ENCODE results near the gene EGLN3.
A peak's percentile ranks its signal among the peaks of the same experiment; 100 is the strongest.
"Not testable (repeated sequence)": the region's sequence is repeated elsewhere in the genome, so short reads cannot be mapped to it uniquely, and the experiment has no call there.

The EGLN3 gene

GRCh38 chr14:33950320-33951182 is at the start of gene EGLN3:
Gene EGLN3, minus strand, starts transcription at chr14:33951074. Its CDS starts 322 bp downstream, at chr14:33950752.
- peak; percentile 96 for DNase-seq

DNA sequence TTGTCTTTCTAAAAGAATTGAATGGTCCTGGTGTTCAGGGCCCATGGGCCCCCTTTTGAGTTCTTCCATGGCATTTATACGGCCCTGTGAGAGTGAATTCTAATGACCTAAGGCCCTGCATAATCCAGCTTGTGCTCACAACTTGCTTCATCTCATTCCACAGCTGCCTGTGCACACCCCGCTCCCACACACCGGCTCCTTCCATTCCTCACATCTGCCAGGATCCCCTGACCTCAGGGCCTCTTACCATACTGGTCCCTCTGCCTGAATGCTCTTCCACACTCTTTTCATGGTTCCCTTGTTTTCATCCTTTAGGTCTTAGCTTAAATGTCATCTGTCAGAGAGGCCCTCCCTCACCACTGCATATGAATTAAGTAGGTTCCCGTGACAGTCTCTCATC is 49.5 kb upstream of the EGLN3 start:
- DNase-seq, result no peak

GRCh38 chr14:33999771-34000291 is 49.0 kb upstream of the EGLN3 start:
- DNase-seq, result no peak

DNA sequence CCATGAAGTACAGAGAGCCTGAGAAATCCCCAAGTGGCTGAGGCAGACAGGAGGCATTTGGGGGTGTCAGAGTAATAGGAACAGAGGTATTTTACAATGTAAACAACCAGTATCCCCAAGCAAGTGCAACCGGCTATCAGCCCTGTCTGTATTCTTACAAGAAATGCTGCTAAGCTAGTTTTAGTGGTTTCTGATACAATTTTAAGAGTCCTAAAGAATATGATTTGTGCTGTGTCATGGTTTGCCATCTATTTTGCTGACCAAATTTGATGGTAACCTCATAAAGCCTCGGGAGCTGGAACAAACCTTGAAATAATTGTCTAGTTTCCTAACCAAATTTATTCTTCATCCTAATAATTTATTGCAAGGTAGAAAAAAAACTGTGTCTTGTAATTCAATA is 46.7 kb upstream of the EGLN3 start:
- DNase-seq, result no peak

DNA sequence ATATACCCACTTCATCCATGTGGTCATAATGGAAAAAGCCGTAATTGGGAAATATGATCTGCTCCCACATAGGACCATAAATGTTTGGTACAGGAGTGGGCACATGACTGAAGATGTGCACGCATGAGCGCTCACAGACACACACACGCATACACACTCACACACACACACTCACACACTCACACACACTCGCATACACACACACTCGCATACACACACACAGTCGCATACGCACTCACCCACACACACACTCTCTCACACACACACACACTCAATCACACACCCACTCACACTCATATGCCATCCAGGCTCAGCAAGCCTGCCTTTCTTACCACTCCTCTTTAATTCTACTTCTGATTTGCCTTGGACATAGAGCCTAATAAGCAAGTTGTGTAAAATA is 45.6 kb upstream of the EGLN3 start:
- peak; percentile 38 for DNase-seq

DNA sequence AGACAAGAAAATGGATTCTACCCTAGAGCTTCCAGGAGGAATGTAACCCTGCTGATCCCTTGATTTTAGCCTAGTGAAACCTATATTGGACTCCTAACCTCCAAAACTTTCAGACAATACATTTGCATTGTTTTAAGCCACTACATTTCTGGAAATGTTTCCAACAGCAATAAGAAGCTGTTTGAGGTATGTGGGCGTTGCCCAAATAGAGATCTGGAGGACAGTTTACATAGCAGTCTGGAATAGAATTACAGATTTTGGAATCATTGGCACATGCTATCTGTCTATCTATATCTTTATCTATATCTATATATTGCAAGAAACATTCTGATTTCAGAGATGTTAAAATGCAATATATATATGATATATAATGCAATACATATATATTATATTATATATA is 42.4 kb upstream of the EGLN3 start:
- no peak for DNase-seq

DNA sequence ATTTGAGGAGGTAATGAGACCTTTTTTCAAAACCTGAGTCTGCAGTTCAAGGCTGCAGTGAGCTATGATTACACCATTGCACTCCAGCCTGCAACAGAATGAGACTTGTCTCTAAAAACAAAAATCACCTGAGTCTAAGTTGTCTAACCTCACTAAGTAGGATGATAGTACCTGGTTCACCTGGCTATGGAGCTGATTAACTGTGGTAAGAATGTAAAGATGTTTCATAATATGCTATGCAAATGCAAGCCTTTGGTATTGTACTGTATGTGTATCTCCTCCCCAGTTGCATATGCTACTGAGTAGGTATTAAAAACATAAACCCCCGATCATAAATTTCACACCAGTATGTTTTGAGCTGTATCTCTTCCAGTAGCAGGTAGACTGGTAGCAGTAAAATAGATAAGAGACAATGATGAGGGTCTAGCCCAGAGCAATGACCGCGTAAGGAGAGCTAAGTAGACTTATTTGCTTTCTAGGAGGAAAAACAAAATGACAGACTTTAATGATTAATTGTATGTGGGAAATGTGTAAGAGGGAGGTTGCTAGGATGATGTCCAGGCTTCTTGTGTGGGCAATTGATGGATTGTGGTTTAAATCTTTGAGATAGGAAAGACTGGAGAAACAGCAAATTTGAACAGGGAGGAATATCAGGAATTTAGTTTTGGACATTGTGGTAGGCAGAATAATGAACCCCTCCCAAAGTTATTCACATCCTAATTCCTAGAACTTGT is 41.6 kb upstream of the EGLN3 start:
- DNase-seq, result no peak

DNA sequence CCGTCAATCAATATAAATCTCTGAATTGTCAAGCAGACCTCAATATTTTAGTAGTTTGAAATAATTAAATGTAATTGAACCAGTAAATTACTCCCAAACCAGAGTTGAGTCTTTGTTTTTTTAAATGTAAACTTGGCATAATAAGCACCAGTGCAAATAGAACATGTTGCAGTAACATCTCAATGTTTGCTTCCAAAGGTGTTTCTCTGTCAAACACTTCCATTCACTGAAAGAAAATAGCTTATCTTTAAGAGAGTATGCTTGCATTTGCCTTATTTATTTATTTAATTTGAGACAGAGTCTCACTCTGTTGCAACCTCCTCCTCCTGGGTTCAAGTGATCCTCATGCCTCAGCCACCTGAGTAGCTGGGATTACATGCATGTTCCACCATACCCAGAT is 39.9 kb upstream of the EGLN3 start:
- no peak for DNase-seq

DNA sequence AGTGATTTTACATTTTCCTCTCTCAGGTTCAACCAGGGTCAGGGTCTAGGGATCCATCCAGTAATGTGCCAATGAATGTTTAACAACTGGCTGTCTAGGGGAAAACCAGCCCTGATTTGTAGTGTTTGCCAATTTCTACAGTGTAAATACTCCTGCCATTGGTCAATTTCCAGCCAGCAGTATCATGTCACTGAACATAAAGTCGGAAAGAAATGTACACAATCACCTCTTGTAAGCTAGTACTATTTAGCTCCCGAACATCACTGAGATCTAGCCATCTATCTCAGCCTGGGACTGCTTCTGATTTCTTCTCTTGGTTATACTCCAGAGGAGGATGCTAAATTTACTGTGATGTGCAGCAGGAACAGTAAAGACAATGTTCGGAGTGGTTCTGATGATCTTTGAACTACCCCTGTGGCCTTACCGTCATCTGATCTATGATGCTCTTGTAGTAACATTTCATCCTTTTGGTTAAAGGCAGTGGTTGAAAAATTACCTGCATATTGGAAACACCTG is 36.7 kb upstream of the EGLN3 start:
- no peak for DNase-seq

GRCh38 chr14:33986804-33987203 is 35.9 kb upstream of the EGLN3 start:
- DNase-seq, result no peak

GRCh38 chr14:33985242-33985641 is 34.4 kb upstream of the EGLN3 start:
- no peak for DNase-seq

GRCh38 chr14:33979613-33980276 is 28.9 kb upstream of the EGLN3 start:
- no peak for DNase-seq

GRCh38 chr14:33978892-33979612 is 28.2 kb upstream of the EGLN3 start:
- DNase-seq, result no peak

DNA sequence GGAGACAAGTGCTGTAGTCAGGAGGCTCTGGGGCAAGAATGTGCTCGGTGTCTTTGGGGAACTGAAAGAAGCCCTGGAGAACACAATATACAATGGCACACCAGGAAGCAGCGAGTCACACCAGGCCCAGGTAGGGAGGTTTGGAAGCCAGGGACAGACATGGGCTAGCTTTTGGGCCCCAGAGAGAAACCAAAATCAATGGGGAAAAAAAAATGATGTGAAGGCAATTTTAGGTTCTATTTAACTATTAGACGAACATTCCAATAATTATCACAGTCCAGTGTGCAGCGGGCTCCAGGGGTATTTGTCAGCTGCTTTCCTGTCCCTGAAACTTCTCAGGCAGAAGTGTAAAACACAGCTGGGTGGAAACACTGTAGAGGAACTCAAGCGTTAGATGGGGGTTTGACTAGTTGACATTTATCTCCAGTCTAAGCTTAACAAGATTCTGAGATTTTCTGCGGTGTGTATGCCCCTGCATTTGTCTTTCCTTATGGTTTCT is 21.8 kb upstream of the EGLN3 start:
- no peak for DNase-seq

DNA sequence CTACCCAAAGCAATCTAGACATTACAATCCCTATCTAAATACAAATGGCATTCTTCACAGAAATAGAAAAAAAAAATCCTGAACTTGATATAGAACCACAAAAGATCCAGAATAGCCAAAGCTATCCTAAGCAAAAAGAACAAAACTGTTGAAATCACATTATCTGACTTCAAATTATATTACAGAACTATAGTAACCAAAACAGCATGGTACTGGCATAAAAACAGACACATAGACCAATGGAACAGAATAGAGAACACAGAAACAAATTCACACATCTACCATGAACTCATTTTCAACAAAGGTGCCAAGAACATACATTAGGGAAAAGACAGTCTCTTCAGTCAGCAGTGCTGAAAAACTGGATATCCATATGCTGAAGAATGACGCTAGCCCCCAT is 19.0 kb upstream of the EGLN3 start:
- not testable (repeated sequence) for DNase-seq

- no peak for DNase-seq
These were observed 17.8 kb upstream of the EGLN3 start for GRCh38 chr14:33968722-33969121.

GRCh38 chr14:33967138-33967537 is 16.3 kb upstream of the EGLN3 start:
- no peak for DNase-seq

DNA sequence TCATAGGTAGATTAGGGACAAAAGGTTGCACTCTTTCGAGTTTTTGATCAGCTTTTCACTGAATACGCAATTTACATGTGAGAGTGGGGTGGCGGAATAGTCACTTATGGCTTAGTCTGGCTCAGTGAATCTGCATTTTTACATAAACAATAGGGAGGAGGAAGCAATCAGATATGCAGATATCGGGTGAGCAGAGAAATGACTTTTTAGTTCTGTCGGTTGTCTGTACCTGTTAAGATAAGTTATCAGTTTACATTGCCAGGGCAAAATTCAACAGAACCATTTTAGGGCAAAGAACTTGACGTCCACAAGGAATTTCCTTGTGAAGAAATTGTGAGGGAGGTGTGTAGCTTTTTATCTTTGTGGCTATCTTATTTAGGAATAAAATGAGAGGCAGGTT is 15.4 kb upstream of the EGLN3 start:
- no peak for DNase-seq

- DNase-seq, result no peak
These were observed 13.9 kb upstream of the EGLN3 start for GRCh38 chr14:33964599-33965317.

DNA sequence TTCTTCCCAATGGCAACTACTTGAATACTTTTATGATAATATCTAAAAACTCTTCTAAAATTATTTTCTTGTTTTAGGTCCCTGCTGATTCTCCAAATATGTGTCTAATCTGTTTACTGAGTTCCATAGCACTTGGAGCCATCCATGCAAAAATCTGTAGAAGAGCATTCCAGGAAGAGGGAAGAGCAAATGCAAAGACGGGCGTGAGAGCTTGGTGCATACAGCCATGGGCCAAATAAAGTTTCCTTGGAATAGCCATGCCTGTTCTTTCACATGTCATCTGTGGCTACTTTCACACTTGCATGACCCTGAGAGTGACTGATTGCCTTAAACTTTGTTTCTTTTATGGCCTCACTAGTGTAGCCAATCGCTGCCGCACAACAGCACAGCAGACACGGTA is 13.0 kb upstream of the EGLN3 start:
- DNase-seq, result no peak

- DNase-seq, result not testable (repeated sequence)
These were observed 11.6 kb upstream of the EGLN3 start for GRCh38 chr14:33962466-33962865.

GRCh38 chr14:33962016-33962415 is 11.1 kb upstream of the EGLN3 start:
- no peak for DNase-seq

Data from DMS79 treated with DMSO at 0.1 percent for 48 hours (cell line).